Mucosa of rectum (tissue), 2 donors: ENCODE results near the gene ERRFI1.

Experiments
- H3K27ac ChIP-seq, 2 donors: one replicate each; pipeline ENCODE4 v1.7.0; 2013; ENCODE audit warnings: inconsistent platforms in 2 of 2, low read depth in 2 of 2, low read length in 2 of 2
- H3K27me3 ChIP-seq, 2 donors: one replicate each; pipeline ENCODE4 v1.7.0; 2013; ENCODE audit warnings: low read length in 2 of 2; ENCODE audit not compliant: control insufficient read depth in 2 of 2, insufficient read depth in 2 of 2
- H3K36me3 ChIP-seq, 2 donors: one replicate each; pipeline ENCODE4 v1.7.0; 2013; ENCODE audit warnings: low read length in 2 of 2; ENCODE audit not compliant: control insufficient read depth in 2 of 2, insufficient read depth in 2 of 2
- H3K4me1 ChIP-seq, 2 donors: one replicate each; pipeline ENCODE4 v1.7.0; 2013; ENCODE audit warnings: low read length in 2 of 2, mild to moderate bottlenecking in 1 of 2; ENCODE audit not compliant: control insufficient read depth in 2 of 2, insufficient read depth in 2 of 2
- H3K4me3 ChIP-seq, 2 donors: one replicate each; pipeline ENCODE4 v1.7.0; 2013; ENCODE audit warnings: low read length in 2 of 2
- H3K9ac ChIP-seq, 2 donors: one replicate each; pipeline ENCODE4 v1.7.0; 2013; ENCODE audit warnings: low read length in 2 of 2, low read depth in 1 of 2, mild to moderate bottlenecking in 1 of 2
- H3K9me3 ChIP-seq, 2 donors: one replicate each; pipeline ENCODE4 v1.7.0; 2013; ENCODE audit warnings: low read length in 2 of 2; ENCODE audit not compliant: control insufficient read depth in 2 of 2
- donor health status: healthy.
- donor health status: Normal muscosa, but diverticular disease.

ERRFI1 gene

GRCh38 chr1:8004113-8004802, 21.9 kb downstream of the ERRFI1 start:
- Histone ChIP-seq H3K27me3 (no peaks in the 10 kb centered on the region), H3K36me3 (no peaks in the 10 kb centered on the region), H3K4me3 (no peak overlapping the region), H3K4me1 (peaks cover 0 to 12% of the 10 kb centered on the region in 2 donors), H3K27ac (peak overlapping the region in 1 of 2 donors; percentile 11), H3K9ac (no peak overlapping the region), H3K9me3 (no peaks in the 10 kb centered on the region)

- Histone ChIP-seq H3K9me3 (no peaks in the 10 kb centered on the region), H3K36me3 (no peaks in the 10 kb centered on the region), H3K4me1 (peaks cover 0 to 12% of the 10 kb centered on the region in 2 donors), H3K27ac (no peak overlapping the region), H3K27me3 (no peaks in the 10 kb centered on the region), H3K4me3 (no peak overlapping the region), H3K9ac (no peak overlapping the region)
Observed at GRCh38 chr1:8003438-8004112, 22.5 kb downstream of the ERRFI1 start.

- no peak overlapping the region for H3K4me3 ChIP-seq
- H3K4me1 ChIP-seq, result peaks cover 0 to 12% of the 10 kb centered on the region in 2 donors
- H3K36me3 ChIP-seq, result no peaks in the 10 kb centered on the region
- no peak overlapping the region for H3K9ac ChIP-seq
- H3K9me3 ChIP-seq, result no peaks in the 10 kb centered on the region
- H3K27ac ChIP-seq, result no peak overlapping the region
- H3K27me3 ChIP-seq, result no peaks in the 10 kb centered on the region
Observed at GRCh38 chr1:8002921-8003320, 23.2 kb downstream of the ERRFI1 start.

- H3K4me3 ChIP-seq, result no peak overlapping the region
- H3K9ac ChIP-seq, result no peak overlapping the region
- no peak overlapping the region for H3K27ac ChIP-seq
- H3K27me3 ChIP-seq, result no peaks in the 10 kb centered on the region
- H3K4me1 ChIP-seq, result peaks cover 0 to 12% of the 10 kb centered on the region in 2 donors
- no peaks in the 10 kb centered on the region for H3K36me3 ChIP-seq
- H3K9me3 ChIP-seq, result no peaks in the 10 kb centered on the region
Observed at GRCh38 chr1:8002329-8002910, 23.7 kb downstream of the ERRFI1 start.

- Histone ChIP-seq H3K4me3 (no peak overlapping the region), H3K9me3 (no peaks in the 10 kb centered on the region), H3K36me3 (peaks cover 0 to 2% of the 10 kb centered on the region in 2 donors), H3K27me3 (no peaks in the 10 kb centered on the region), H3K27ac (no peak overlapping the region), H3K9ac (no peak overlapping the region), H3K4me1 (no peaks in the 10 kb centered on the region)
Observed at GRCh38 chr1:7995437-7995836, 30.7 kb downstream of the ERRFI1 start.

GRCh38 chr1:7994827-7995226, 31.3 kb downstream of the ERRFI1 start:
- H3K36me3 ChIP-seq, result peaks cover 0 to 7% of the 10 kb centered on the region in 2 donors
- no peaks in the 10 kb centered on the region for H3K4me1 ChIP-seq
- H3K9me3 ChIP-seq, result no peaks in the 10 kb centered on the region
- no peak overlapping the region for H3K9ac ChIP-seq
- no peak overlapping the region for H3K4me3 ChIP-seq
- no peak overlapping the region for H3K27ac ChIP-seq
- H3K27me3 ChIP-seq, result no peaks in the 10 kb centered on the region

GRCh38 chr1:7993593-7994479, 32.3 kb downstream of the ERRFI1 start:
- Histone ChIP-seq H3K9ac (no peak overlapping the region), H3K4me3 (no peak overlapping the region), H3K4me1 (no peaks in the 10 kb centered on the region)

GRCh38 chr1:7992885-7993284, 33.2 kb downstream of the ERRFI1 start:
- no peaks in the 10 kb centered on the region for H3K9me3 ChIP-seq
- no peak overlapping the region for H3K27ac ChIP-seq
- no peaks in the 10 kb centered on the region for H3K27me3 ChIP-seq
- H3K4me1 ChIP-seq, result no peaks in the 10 kb centered on the region
- no peak overlapping the region for H3K9ac ChIP-seq
- no peak overlapping the region for H3K4me3 ChIP-seq
- peaks cover 0 to 8% of the 10 kb centered on the region in 2 donors for H3K36me3 ChIP-seq

More at GRCh38 chr1:7993593-7994479, 32.3 kb downstream of the ERRFI1 start:
- Histone ChIP-seq H3K9me3 (no peaks in the 10 kb centered on the region), H3K27ac (no peak overlapping the region), H3K27me3 (no peaks in the 10 kb centered on the region), H3K36me3 (peaks cover 0 to 7% of the 10 kb centered on the region in 2 donors)

- Histone ChIP-seq H3K9ac (no peak overlapping the region), H3K4me3 (no peak overlapping the region), H3K27me3 (no peaks in the 10 kb centered on the region), H3K27ac (no peak overlapping the region), H3K9me3 (no peaks in the 10 kb centered on the region), H3K4me1 (no peaks in the 10 kb centered on the region), H3K36me3 (peaks cover 0 to 12% of the 10 kb centered on the region in 2 donors)
Observed at GRCh38 chr1:7991504-7992440, 34.3 kb downstream of the ERRFI1 start.
